Vagina (tissue), 2 donors: ENCODE data around the gene DAZAP1. TPM values are rescaled to one million over a fixed set of nuclear protein-coding genes. Genes with fewer than 3 reads are reported as not detected.

Experiments
- DNase-seq, 2 donors: peaks; one replicate each; pipeline ENCODE4 v3.0.0-alpha.2; 2017; ENCODE audit errors: extremely low spot score in 2 of 2
- H3K27ac ChIP-seq: fragments of 200-600 bp; sonication (generic); one replicate; pipeline ENCODE4 v1.5.1; 2019
- H3K27me3 ChIP-seq: fragments of 200-600 bp; sonication (generic); one replicate; pipeline ENCODE4 v1.5.1; 2019
- H3K36me3 ChIP-seq, 2 donors: fragments of 200-600 bp; sonication (generic); one replicate each; pipeline ENCODE4 v1.5.1; 2017 to 2019
- H3K4me1 ChIP-seq: fragments of 200-600 bp; sonication (generic); one replicate; pipeline ENCODE4 v1.5.1; 2019
- H3K4me3 ChIP-seq, 2 donors: fragments of 200-600 bp; sonication (generic); 1 replicate in 1 of 2; 2 replicates in 1 of 2; pipeline ENCODE4 v1.5.1; 2016 to 2019
- H3K9me3 ChIP-seq: fragments of 200-600 bp; sonication (generic); one replicate; pipeline ENCODE4 v1.5.1; 2019
- CTCF ChIP-seq, 3 experiments: fragments of 450-650 bp in 2 of 3; fragments of 200-600 bp in 1 of 3; sonication (generic) in 1 of 3; IDR thresholded peaks; one replicate each; pipeline ENCODE4 v1.5.1; 2017 to 2019; ENCODE audit warnings: antibody characterized with exemption in 3 of 3, mild to moderate bottlenecking in 2 of 3, moderate library complexity in 2 of 3
- POLR2A ChIP-seq, 2 donors: fragments of 450-650 bp; IDR thresholded peaks; one replicate each; pipeline ENCODE4 v1.6.1; 2017; ENCODE audit warnings: antibody characterized with exemption in 2 of 2, mild to moderate bottlenecking in 2 of 2, moderate library complexity in 2 of 2
- POLR2AphosphoS5 ChIP-seq, 2 donors: sonication (generic); formaldehyde crosslinking; IDR thresholded peaks; one replicate each; pipeline ENCODE4 v1.9.0; 2017; ENCODE audit warnings: antibody characterized with exemption in 2 of 2, mild to moderate bottlenecking in 2 of 2, low read depth in 1 of 2; ENCODE audit not compliant: insufficient read depth in 1 of 2
- intact Hi-C: fragments of 100-400 bp; cut with DNase I; formaldehyde crosslinking; loops from one replicate; pipeline ENCODE4 v1.15.1; 2023
- total RNA-seq: library from RNA; depleted of rRNA; stranded (reverse); fragments of >200 nt; gene quantifications from one replicate; pipeline ENCODE4 v1.2.3, GENCODE V29; 2016

The DAZAP1 gene
- total RNA-seq, 1 donor from 2014 or later: 29.7 TPM

- Histone ChIP-seq H3K27ac (no peak overlapping the region), H3K4me3 (no peak overlapping the region), H3K4me1 (no peaks in the 10 kb centered on the region), H3K36me3 (peaks cover 0 to 55% of the 10 kb centered on the region in 2 donors), H3K27me3 (no peaks in the 10 kb centered on the region), H3K9me3 (no peaks in the 10 kb centered on the region)
- intact Hi-C loops: no loop called here
- DNase-seq: no peak
- TF ChIP-seq POLR2AphosphoS5 (IDR thresholded peaks at IDR 0.05; ENCODE audit: insufficient read depth in 1 of 2, low read depth in 1 of 2): no peak
These were observed 34.3 kb upstream of the DAZAP1 start for GRCh38 chr19:1373042-1373533.

GRCh38 chr19:1373534-1374249 lies 33.7 kb upstream of the DAZAP1 start:
- no peaks in the 10 kb centered on the region for H3K9me3 ChIP-seq
- peaks cover 0 to 49% of the 10 kb centered on the region in 2 donors for H3K36me3 ChIP-seq
- H3K4me3 ChIP-seq: no peak overlapping the region
- TF ChIP-seq POLR2A (IDR thresholded peaks at IDR 0.05): no peak
- TF ChIP-seq POLR2AphosphoS5 (IDR thresholded peaks at IDR 0.05; ENCODE audit: insufficient read depth in 1 of 2, low read depth in 1 of 2): no peak
- TF ChIP-seq CTCF (IDR thresholded peaks at IDR 0.05): no peak
- intact Hi-C loops: no loop called here
- no peak for DNase-seq
- H3K4me1 ChIP-seq: no peaks in the 10 kb centered on the region
- H3K27me3 ChIP-seq: no peaks in the 10 kb centered on the region
- no peak overlapping the region for H3K27ac ChIP-seq

GRCh38 chr19:1374250-1374577 lies 33.2 kb upstream of the DAZAP1 start:
- TF ChIP-seq CTCF (IDR thresholded peaks at IDR 0.05) (no peak), POLR2A (IDR thresholded peaks at IDR 0.05) (no peak), POLR2AphosphoS5 (IDR thresholded peaks at IDR 0.05; ENCODE audit: insufficient read depth in 1 of 2, low read depth in 1 of 2) (no peak)
- H3K27ac ChIP-seq: no peak overlapping the region
- H3K4me3 ChIP-seq: no peak overlapping the region
- no peaks in the 10 kb centered on the region for H3K27me3 ChIP-seq
- H3K4me1 ChIP-seq: no peaks in the 10 kb centered on the region
- H3K36me3 ChIP-seq: peaks cover 0 to 46% of the 10 kb centered on the region in 2 donors
- DNase-seq: no peak
- no peaks in the 10 kb centered on the region for H3K9me3 ChIP-seq
- intact Hi-C loops: no loop called here

- no peak for TF ChIP-seq POLR2A (IDR thresholded peaks at IDR 0.05)
- no peak for TF ChIP-seq POLR2AphosphoS5 (IDR thresholded peaks at IDR 0.05; ENCODE audit: insufficient read depth in 1 of 2, low read depth in 1 of 2)
- no peak for TF ChIP-seq CTCF (IDR thresholded peaks at IDR 0.05)
- no peaks in the 10 kb centered on the region for H3K9me3 ChIP-seq
- no peak for DNase-seq
- H3K4me1 ChIP-seq: no peaks in the 10 kb centered on the region
- H3K4me3 ChIP-seq: no peak overlapping the region
- H3K27me3 ChIP-seq: no peaks in the 10 kb centered on the region
- H3K27ac ChIP-seq: no peak overlapping the region
- H3K36me3 ChIP-seq: peaks cover 0 to 24% of the 10 kb centered on the region in 2 donors
- intact Hi-C loops: no loop called here
These were observed 31.0 kb upstream of the DAZAP1 start for GRCh38 chr19:1376415-1376805.

GRCh38 chr19:1377176-1377964 lies 30.0 kb upstream of the DAZAP1 start:
- H3K27me3 ChIP-seq: no peaks in the 10 kb centered on the region
- no peak overlapping the region for H3K4me3 ChIP-seq
- intact Hi-C loops: no loop called here
- DNase-seq: no peak
- H3K27ac ChIP-seq: no peak overlapping the region
- H3K4me1 ChIP-seq: no peaks in the 10 kb centered on the region
- TF ChIP-seq CTCF (IDR thresholded peaks at IDR 0.05): no peak
- TF ChIP-seq POLR2AphosphoS5 (IDR thresholded peaks at IDR 0.05; ENCODE audit: insufficient read depth in 1 of 2, low read depth in 1 of 2): no peak
- TF ChIP-seq POLR2A (IDR thresholded peaks at IDR 0.05): no peak
- no peaks in the 10 kb centered on the region for H3K9me3 ChIP-seq
- peaks cover 0 to 17% of the 10 kb centered on the region in 2 donors for H3K36me3 ChIP-seq
